Measurements from ENCODE around the gene RAX. TPM values are rescaled to one million over a fixed set of nuclear protein-coding genes. Genes with fewer than 3 reads are reported as not detected.

The RAX gene
- total and polyA plus RNA-seq, 2 donors from 2014 or later = not detected

DNA sequence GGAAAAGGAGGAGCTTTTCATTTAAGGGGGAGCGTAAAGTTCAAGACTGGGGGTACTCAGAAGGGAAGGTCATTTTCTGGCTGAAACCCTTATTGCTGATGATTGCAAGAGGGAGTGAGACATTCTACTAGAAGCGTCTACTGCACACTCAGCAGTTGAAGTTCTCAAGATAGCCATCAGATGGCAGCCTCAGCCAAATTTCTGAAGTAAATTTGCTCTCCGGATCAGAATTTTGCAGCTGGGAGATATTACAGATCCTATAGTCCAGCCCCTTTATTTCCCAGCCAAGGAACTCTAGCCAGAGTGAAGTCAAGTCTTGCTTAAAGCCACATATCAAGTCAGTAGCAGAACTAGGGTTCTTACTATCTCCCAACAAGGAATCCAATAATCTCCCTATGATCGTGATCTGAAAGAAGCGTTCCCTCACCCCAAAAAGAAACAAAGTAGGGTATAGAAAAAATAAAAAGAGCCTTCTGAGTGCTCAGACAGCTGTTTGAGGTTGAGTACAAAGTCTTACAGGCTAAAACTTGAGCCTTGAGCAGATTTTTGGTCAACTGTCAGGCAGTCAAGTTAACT lies 24.0 kb downstream of the RAX start:
- Histone ChIP-seq H3K27ac (ENCODE audit: low read depth in 2 of 2, low read length in 2 of 2) (no peak overlapping the region), H3K9ac (ENCODE audit: low read length in 3 of 3) (no peak overlapping the region), H3K27me3 (ENCODE audit: control insufficient read depth, insufficient read depth, low read length) (peaks cover 9% of the 10 kb centered on the region), H3K36me3 (ENCODE audit: control insufficient read depth in 2 of 3, insufficient read depth in 3 of 3, low read length in 3 of 3) (no peaks in the 10 kb centered on the region), H3K4me3 (ENCODE audit: low read length in 3 of 3) (no peak overlapping the region), H3K9me3 (ENCODE audit: control insufficient read depth in 2 of 3, insufficient read depth in 1 of 3, low read length in 3 of 3) (no peaks in the 10 kb centered on the region), H3K4me1 (ENCODE audit: control insufficient read depth in 2 of 3, insufficient read depth in 2 of 3, low read depth in 1 of 3, low read length in 3 of 3) (no peaks in the 10 kb centered on the region)
- TF ChIP-seq, protein P1, sequence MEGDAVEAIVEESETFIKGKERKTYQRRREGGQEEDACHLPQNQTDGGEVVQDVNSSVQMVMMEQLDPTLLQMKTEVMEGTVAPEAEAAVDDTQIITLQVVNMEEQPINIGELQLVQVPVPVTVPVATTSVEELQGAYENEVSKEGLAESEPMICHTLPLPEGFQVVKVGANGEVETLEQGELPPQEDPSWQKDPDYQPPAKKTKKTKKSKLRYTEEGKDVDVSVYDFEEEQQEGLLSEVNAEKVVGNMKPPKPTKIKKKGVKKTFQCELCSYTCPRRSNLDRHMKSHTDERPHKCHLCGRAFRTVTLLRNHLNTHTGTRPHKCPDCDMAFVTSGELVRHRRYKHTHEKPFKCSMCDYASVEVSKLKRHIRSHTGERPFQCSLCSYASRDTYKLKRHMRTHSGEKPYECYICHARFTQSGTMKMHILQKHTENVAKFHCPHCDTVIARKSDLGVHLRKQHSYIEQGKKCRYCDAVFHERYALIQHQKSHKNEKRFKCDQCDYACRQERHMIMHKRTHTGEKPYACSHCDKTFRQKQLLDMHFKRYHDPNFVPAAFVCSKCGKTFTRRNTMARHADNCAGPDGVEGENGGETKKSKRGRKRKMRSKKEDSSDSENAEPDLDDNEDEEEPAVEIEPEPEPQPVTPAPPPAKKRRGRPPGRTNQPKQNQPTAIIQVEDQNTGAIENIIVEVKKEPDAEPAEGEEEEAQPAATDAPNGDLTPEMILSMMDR (IDR thresholded peaks at IDR 0.05; ENCODE audit: borderline replicate concordance, extremely low read depth, insufficient read depth) = peak; percentile 59
- intact Hi-C loops (cut with DNase I) = no loop called here
- FAIRE-seq (no peak), DNase-seq (peak in 4 of 5 donors; percentile 69 to 93 (median 84))

DNA sequence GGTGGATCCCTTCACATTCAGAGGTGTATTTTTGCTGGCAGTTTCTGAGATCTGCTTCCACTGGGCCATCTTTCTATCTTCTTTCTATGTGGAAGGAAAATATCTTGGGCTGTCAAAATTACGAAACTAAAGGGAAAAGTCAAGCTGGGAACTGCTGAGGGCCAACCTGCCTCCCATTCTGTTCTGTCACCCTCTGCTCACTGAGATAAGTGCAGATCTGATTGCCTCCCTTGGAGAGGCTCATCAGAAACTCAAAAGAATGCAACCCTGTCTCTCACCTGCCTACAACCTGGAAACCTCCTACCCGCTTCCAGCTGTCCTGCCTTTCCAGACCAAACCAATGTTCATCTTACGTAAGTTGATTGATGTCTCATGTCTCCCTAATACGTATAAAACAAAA lies 26.5 kb downstream of the RAX start:
- intact Hi-C loops (cut with DNase I) = no loop called here
- H3K36me3 ChIP-seq (ENCODE audit: control insufficient read depth in 2 of 3, insufficient read depth in 3 of 3, low read length in 3 of 3) = no peaks in the 10 kb centered on the region
- no peak overlapping the region for H3K27ac ChIP-seq (ENCODE audit: low read depth in 2 of 2, low read length in 2 of 2)
- H3K9me3 ChIP-seq (ENCODE audit: control insufficient read depth in 2 of 3, insufficient read depth in 1 of 3, low read length in 3 of 3) = no peaks in the 10 kb centered on the region
- no peak overlapping the region for H3K4me3 ChIP-seq (ENCODE audit: low read length in 3 of 3)
- TF ChIP-seq, protein P1 (IDR thresholded peaks at IDR 0.05; ENCODE audit: borderline replicate concordance, extremely low read depth, insufficient read depth) = no peak
- H3K4me1 ChIP-seq (ENCODE audit: control insufficient read depth in 2 of 3, insufficient read depth in 2 of 3, low read depth in 1 of 3, low read length in 3 of 3) = no peaks in the 10 kb centered on the region
- no peak overlapping the region for H3K9ac ChIP-seq (ENCODE audit: low read length in 3 of 3)
- H3K27me3 ChIP-seq (ENCODE audit: control insufficient read depth, insufficient read depth, low read length) = peaks cover 9% of the 10 kb centered on the region
- DNase-seq (no peak), FAIRE-seq (no peak)

DNA sequence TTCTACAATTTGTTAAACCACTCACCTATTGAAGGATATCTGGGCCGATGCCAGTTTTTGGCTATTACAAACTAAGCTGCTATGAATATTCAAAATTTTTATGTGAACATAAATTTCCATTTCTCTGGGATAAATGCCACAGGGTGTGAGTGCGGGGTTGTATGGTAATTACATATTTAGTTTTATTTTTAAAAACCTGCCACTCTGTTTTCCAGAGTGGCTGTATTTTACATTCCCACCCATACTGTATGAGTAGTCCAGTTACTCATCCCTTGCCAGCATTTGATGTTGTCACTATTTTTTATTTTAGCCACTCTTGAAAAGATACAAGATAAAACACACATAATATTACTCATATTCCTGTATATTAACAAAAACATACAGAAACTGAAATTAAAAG lies 30.3 kb downstream of the RAX start:
- FAIRE-seq (no peak), DNase-seq (no peak)
- Histone ChIP-seq H3K4me3 (ENCODE audit: low read length in 3 of 3) (no peak overlapping the region), H3K27me3 (ENCODE audit: control insufficient read depth, insufficient read depth, low read length) (peaks cover 9% of the 10 kb centered on the region), H3K4me1 (ENCODE audit: control insufficient read depth in 2 of 3, insufficient read depth in 2 of 3, low read depth in 1 of 3, low read length in 3 of 3) (no peaks in the 10 kb centered on the region), H3K36me3 (ENCODE audit: control insufficient read depth in 2 of 3, insufficient read depth in 3 of 3, low read length in 3 of 3) (no peaks in the 10 kb centered on the region), H3K27ac (ENCODE audit: low read depth in 2 of 2, low read length in 2 of 2) (no peak overlapping the region), H3K9ac (ENCODE audit: low read length in 3 of 3) (no peak overlapping the region), H3K9me3 (ENCODE audit: control insufficient read depth in 2 of 3, insufficient read depth in 1 of 3, low read length in 3 of 3) (no peaks in the 10 kb centered on the region)
- intact Hi-C loops (cut with DNase I) = no loop called here
- TF ChIP-seq, protein P1 (IDR thresholded peaks at IDR 0.05; ENCODE audit: borderline replicate concordance, extremely low read depth, insufficient read depth) = no peak

DNA sequence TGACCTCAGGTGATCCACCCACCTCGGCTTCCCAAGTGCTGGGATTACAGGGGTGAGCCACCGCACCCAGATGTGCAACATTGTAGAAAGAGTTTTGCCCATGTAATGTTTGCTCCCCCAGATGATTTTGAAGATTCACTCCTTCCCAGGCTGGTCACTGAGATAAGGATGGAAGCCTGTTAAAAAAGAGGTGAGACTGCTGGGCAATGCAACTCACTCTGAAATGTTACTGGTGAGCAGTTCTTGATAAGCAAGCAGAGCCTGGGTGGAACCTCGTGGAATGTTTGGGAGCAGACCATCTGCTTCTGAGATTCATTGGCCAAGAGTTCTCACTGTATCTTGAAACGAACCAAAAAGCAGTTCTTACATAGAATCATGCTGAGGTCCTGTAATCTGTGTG lies 33.6 kb downstream of the RAX start:
- Histone ChIP-seq H3K9ac (ENCODE audit: low read length in 3 of 3) (no peak overlapping the region), H3K27me3 (ENCODE audit: control insufficient read depth, insufficient read depth, low read length) (no peaks in the 10 kb centered on the region), H3K36me3 (ENCODE audit: control insufficient read depth in 2 of 3, insufficient read depth in 3 of 3, low read length in 3 of 3) (no peaks in the 10 kb centered on the region), H3K9me3 (ENCODE audit: control insufficient read depth in 2 of 3, insufficient read depth in 1 of 3, low read length in 3 of 3) (no peaks in the 10 kb centered on the region), H3K4me1 (ENCODE audit: control insufficient read depth in 2 of 3, insufficient read depth in 2 of 3, low read depth in 1 of 3, low read length in 3 of 3) (no peaks in the 10 kb centered on the region), H3K4me3 (ENCODE audit: low read length in 3 of 3) (no peak overlapping the region), H3K27ac (ENCODE audit: low read depth in 2 of 2, low read length in 2 of 2) (no peak overlapping the region)
- DNase-seq (no peak), FAIRE-seq (no peak)
- intact Hi-C loops (cut with DNase I) = no loop called here
- TF ChIP-seq, protein P1 (IDR thresholded peaks at IDR 0.05; ENCODE audit: borderline replicate concordance, extremely low read depth, insufficient read depth) = no peak

Data from kidney (tissue), 14 donors.